ENCODE measurements around the gene MGRN1. TPM values are rescaled to one million over a fixed set of nuclear protein-coding genes. Genes with fewer than 3 reads are reported as not detected.

MGRN1 gene
- total RNA-seq, 6 experiments from 2014 or later, result 65.8 to 81.6 (median 69.1) TPM

GRCh38 chr16:4655801-4656200, 31.2 kb downstream of the MGRN1 start:
- no peaks in the 10 kb centered on the region for H3K4me1 Mint-ChIP-seq (ENCODE audit: low read depth)
- no peak overlapping the region for H3K4me3 Mint-ChIP-seq
- no peak overlapping the region for H3K27ac Mint-ChIP-seq
- DNase-seq, result no peak
- no peaks in the 10 kb centered on the region for H3K9me3 Mint-ChIP-seq
- peaks cover 3% of the 10 kb centered on the region for H3K27me3 Mint-ChIP-seq (ENCODE audit: insufficient read depth)
- peaks cover under 1% of the 10 kb centered on the region; the same call in 1 of the 2 replicates for H3K36me3 Mint-ChIP-seq (ENCODE audit: low read depth)
- TF ChIP-seq CTCF (IDR thresholded peaks at IDR 0.05), result no peak

GRCh38 chr16:4656221-4656620, 31.6 kb downstream of the MGRN1 start:
- H3K27me3 Mint-ChIP-seq (ENCODE audit: insufficient read depth), result peaks cover 3% of the 10 kb centered on the region
- H3K9me3 Mint-ChIP-seq, result no peaks in the 10 kb centered on the region
- H3K4me3 Mint-ChIP-seq, result no peak overlapping the region
- DNase-seq, result no peak
- no peaks in the 10 kb centered on the region for H3K4me1 Mint-ChIP-seq (ENCODE audit: low read depth)
- H3K27ac Mint-ChIP-seq, result no peak overlapping the region
- no peaks in the 10 kb centered on the region for H3K36me3 Mint-ChIP-seq (ENCODE audit: low read depth)
- TF ChIP-seq CTCF (IDR thresholded peaks at IDR 0.05), result no peak

GRCh38 chr16:4656695-4657686, 32.4 kb downstream of the MGRN1 start:
- H3K9me3 Mint-ChIP-seq, result no peaks in the 10 kb centered on the region
- no peak for TF ChIP-seq CTCF (IDR thresholded peaks at IDR 0.05)
- DNase-seq, result no peak
- no peak overlapping the region for H3K27ac Mint-ChIP-seq
- H3K27me3 Mint-ChIP-seq (ENCODE audit: insufficient read depth), result peaks cover 3% of the 10 kb centered on the region
- H3K4me3 Mint-ChIP-seq, result no peak overlapping the region
- no peaks in the 10 kb centered on the region for H3K4me1 Mint-ChIP-seq (ENCODE audit: low read depth)
- H3K36me3 Mint-ChIP-seq (ENCODE audit: low read depth), result no peaks in the 10 kb centered on the region

- Mint-ChIP-seq H3K27me3 (ENCODE audit: insufficient read depth) (peaks cover 6% of the 10 kb centered on the region), H3K27ac (no peak overlapping the region), H3K4me3 (no peak overlapping the region), H3K9me3 (no peaks in the 10 kb centered on the region), H3K36me3 (ENCODE audit: low read depth) (no peaks in the 10 kb centered on the region), H3K4me1 (ENCODE audit: low read depth) (no peaks in the 10 kb centered on the region; the same call in 1 of the 2 replicates)
- no peak for TF ChIP-seq CTCF (IDR thresholded peaks at IDR 0.05)
- DNase-seq, result no peak
Measured at GRCh38 chr16:4659363-4660353, 35.0 kb downstream of the MGRN1 start.

- Mint-ChIP-seq H3K9me3 (no peaks in the 10 kb centered on the region), H3K4me3 (no peak overlapping the region), H3K27ac (no peak overlapping the region), H3K27me3 (ENCODE audit: insufficient read depth) (peaks cover 6% of the 10 kb centered on the region), H3K4me1 (ENCODE audit: low read depth) (no peaks in the 10 kb centered on the region; the same call in 1 of the 2 replicates), H3K36me3 (ENCODE audit: low read depth) (no peaks in the 10 kb centered on the region)
- DNase-seq, result no peak
- TF ChIP-seq CTCF (IDR thresholded peaks at IDR 0.05), result no peak
Measured at GRCh38 chr16:4660454-4661007, 35.9 kb downstream of the MGRN1 start.
